OCI-LY7 (cell line): ENCODE data around the gene RNF144A. TPM values are rescaled to one million over a fixed set of nuclear protein-coding genes. Genes with fewer than 3 reads are reported as not detected.

Source experiments
- BruUV-seq: library from RNA; stranded (reverse); fragments of 400-500 nt; replicated peaks from 2 replicates; lab custom pipeline; 2021; lab: Mats Ljungman, UMichigan
- CTCF ChIA-PET: fragments of 300-600 bp; sonication (Branson Sonifier 250); formaldehyde crosslinking; loops from one replicate; lab custom pipeline; 2022; ENCODE audit warnings: antibody characterized with exemption; ENCODE audit not compliant: unreplicated experiment; lab: Charles Lee
- POLR2A ChIA-PET: fragments of 300-600 bp; sonication (Branson Sonifier 250); formaldehyde crosslinking; loops from one replicate; lab custom pipeline; 2022; ENCODE audit warnings: antibody characterized with exemption; lab: Charles Lee
- DNase-seq: peaks from one replicate; pipeline ENCODE4 v3.0.0-alpha.2; 2015; ENCODE audit warnings: low spot score
- H2AFZ ChIP-seq: fragments of 200-600 bp; sonication (generic), shearing (Covaris generic); 2 replicates; pipeline ENCODE4 v1.6.1; 2014; ENCODE audit warnings: mild to moderate bottlenecking, antibody characterized with exemption, low read length, moderate library complexity
- H3K27ac ChIP-seq: fragments of 200-600 bp; sonication (generic); 2 replicates; pipeline ENCODE4 v1.5.1; 2014; ENCODE audit warnings: mixed run types, low read depth, mild to moderate bottlenecking, moderate library complexity, low read length, inconsistent platforms; ENCODE audit not compliant: poor library complexity, severe bottlenecking
- H3K36me3 ChIP-seq: fragments of 200-600 bp; sonication (generic); 2 replicates; pipeline ENCODE4 v1.6.1; 2014; ENCODE audit warnings: mild to moderate bottlenecking, antibody characterized with exemption, low read length, moderate library complexity, mixed read lengths; ENCODE audit not compliant: insufficient read depth
- H3K4me1 ChIP-seq: fragments of 200-600 bp; sonication (generic); 2 replicates; pipeline ENCODE4 v1.5.1; 2014; ENCODE audit warnings: mild to moderate bottlenecking, low read length; ENCODE audit not compliant: insufficient read depth, poor library complexity, severe bottlenecking
- H3K4me2 ChIP-seq: fragments of 200-600 bp; sonication (generic); 2 replicates; pipeline ENCODE4 v1.6.1; 2014; ENCODE audit warnings: mild to moderate bottlenecking, low read length
- H3K4me3 ChIP-seq: fragments of 200-600 bp; sonication (generic); 2 replicates; pipeline ENCODE4 v1.5.1; 2014; ENCODE audit warnings: mild to moderate bottlenecking, low read depth, low read length; ENCODE audit not compliant: poor library complexity, severe bottlenecking
- H3K79me2 ChIP-seq: fragments of 200-600 bp; sonication (generic); 2 replicates; pipeline ENCODE4 v1.6.1; 2016; ENCODE audit warnings: low read depth, mild to moderate bottlenecking, low read length, moderate library complexity, mixed read lengths; ENCODE audit not compliant: insufficient read depth
- H3K9me2 ChIP-seq: fragments of 200-600 bp; sonication (generic); 2 replicates; pipeline ENCODE4 v1.6.1; 2016; ENCODE audit warnings: mild to moderate bottlenecking, low read length, mixed read lengths; ENCODE audit not compliant: insufficient read depth
- H3K9me3 ChIP-seq: fragments of 200-600 bp; sonication (generic); 2 replicates; pipeline ENCODE4 v1.6.1; 2014; ENCODE audit warnings: mild to moderate bottlenecking, mixed run types, low read length, mixed read lengths
- H4K20me1 ChIP-seq: fragments of 200-600 bp; sonication (generic); 2 replicates; pipeline ENCODE4 v1.6.1; 2014; ENCODE audit warnings: mild to moderate bottlenecking, antibody characterized with exemption, low read length, moderate library complexity, mixed read lengths; ENCODE audit not compliant: insufficient read depth
- CTCF ChIP-seq: fragments of 200-600 bp; sonication (generic); conservative IDR thresholded peaks from 2 replicates; pipeline ENCODE4 v1.5.1; 2014; ENCODE audit warnings: mild to moderate bottlenecking, antibody characterized with exemption, low read length, moderate library complexity, mixed read lengths
- EZH2phosphoT487 ChIP-seq: fragments of 200-600 bp; sonication (generic); IDR thresholded peaks from 2 replicates; pipeline ENCODE4 v1.6.1; 2018; ENCODE audit warnings: low read depth, borderline replicate concordance, mild to moderate bottlenecking, mixed run types, antibody characterized with exemption, low read length, moderate library complexity, mixed read lengths
- intact Hi-C: fragments of 100-400 bp; cut with micrococcal nuclease; formaldehyde crosslinking; loops from one replicate; pipeline ENCODE4 v1.10.0; 2022; ENCODE audit not compliant: unreplicated experiment
- total RNA-seq, 2 experiments: library from RNA; depleted of rRNA in 1 of 2; stranded (reverse); fragments of >200 nt in 1 of 2; shearing (Covaris generic) in 1 of 2; gene quantifications; 2 replicates each; pipeline ENCODE4 v1.2.3, GENCODE V29; 2014 to 2022

The RNF144A gene
- total RNA-seq, 2 experiments from 2014 or later, result 1.1 to 1.9 TPM

- Histone ChIP-seq H4K20me1 (no peaks in the 10 kb centered on the region), H3K4me1 (peaks cover 19% of the 10 kb centered on the region), H2AFZ (peak overlapping the region; percentile 20; the same call in 1 of the 2 replicates), H3K79me2 (no peaks in the 10 kb centered on the region), H3K4me3 (no peak overlapping the region), H3K9me3 (peaks cover 8% of the 10 kb centered on the region; the same call in 1 of the 2 replicates), H3K36me3 (no peaks in the 10 kb centered on the region; the same call in 1 of the 2 replicates), H3K4me2 (no peak overlapping the region), H3K9me2 (no peaks in the 10 kb centered on the region), H3K27ac (no peak overlapping the region)
- CTCF ChIA-PET, result interaction anchor here (1.1 kb wide), 1 partner anchor 16 kb away, joined by 3 read pairs; no protein-coding TSS in a partner anchor
- intact Hi-C loops, result no loop called here
- BruUV-seq, result no TSS peak
- no peak for DNase-seq
- POLR2A ChIA-PET, result interaction anchor here (2.4 to 3.0 kb wide), 2 partner anchors 9 to 17 kb away, joined by 7 to 26 read pairs; no protein-coding TSS in a partner anchor
- TF ChIP-seq EZH2phosphoT487 (no peak), CTCF (no peak)
These were observed 151.2 kb downstream of the RNF144A start for GRCh38 chr2:7068457-7068856.

GRCh38 chr2:7070483-7070882 lies 153.3 kb downstream of the RNF144A start:
- H3K4me2 ChIP-seq, result no peak overlapping the region
- H3K9me3 ChIP-seq, result 0 out of 2 replicates have a peak, but pooled peaks cover 8% of the 10 kb centered on the region
- ChIA-PET POLR2A (interaction anchor here (0.7 to 3.0 kb wide), 6 partner anchors 11 to 1516 kb away, joined by 4 to 26 read pairs (median 6); no protein-coding TSS in a partner anchor), CTCF (interaction anchor here (1.1 kb wide), 1 partner anchor 20 kb away, joined by 3 read pairs; no protein-coding TSS in a partner anchor)
- no peaks in the 10 kb centered on the region for H3K36me3 ChIP-seq
- peaks cover 19% of the 10 kb centered on the region for H3K4me1 ChIP-seq
- no peak overlapping the region for H2AFZ ChIP-seq
- no peak overlapping the region for H3K27ac ChIP-seq
- H3K79me2 ChIP-seq, result no peaks in the 10 kb centered on the region
- H3K9me2 ChIP-seq, result no peaks in the 10 kb centered on the region
- TF ChIP-seq EZH2phosphoT487 (no peak), CTCF (no peak)
- H3K4me3 ChIP-seq, result no peak overlapping the region
- no TSS peak for BruUV-seq
- no peak for DNase-seq
- no peaks in the 10 kb centered on the region for H4K20me1 ChIP-seq
- intact Hi-C loops, result no loop called here

- Histone ChIP-seq H4K20me1 (no peaks in the 10 kb centered on the region), H3K4me2 (no peak overlapping the region), H2AFZ (no peak overlapping the region), H3K27ac (no peak overlapping the region), H3K9me3 (0 out of 2 replicates have a peak, but pooled peaks cover 8% of the 10 kb centered on the region), H3K36me3 (no peaks in the 10 kb centered on the region), H3K4me1 (peaks cover 19% of the 10 kb centered on the region), H3K4me3 (no peak overlapping the region), H3K9me2 (no peaks in the 10 kb centered on the region), H3K79me2 (no peaks in the 10 kb centered on the region)
- no TSS peak for BruUV-seq
- no peak for DNase-seq
- TF ChIP-seq EZH2phosphoT487 (no peak), CTCF (no peak)
- ChIA-PET CTCF (interaction anchor here (1.0 kb wide), 1 partner anchor 16 kb away, joined by 3 read pairs; no protein-coding TSS in a partner anchor), POLR2A (interaction anchor here (0.7 to 2.0 kb wide), 5 partner anchors 8 to 1516 kb away, joined by 4 to 13 read pairs (median 5); no protein-coding TSS in a partner anchor)
- intact Hi-C loops, result no loop called here
These were observed 153.9 kb downstream of the RNF144A start for GRCh38 chr2:7071154-7071553.
